Natural killer cell (primary cell): ENCODE results near the gene TNS3. TPM values are rescaled to one million over a fixed set of nuclear protein-coding genes. Genes with fewer than 3 reads are reported as not detected.

Source experiments
- ATAC-seq, 3 donors: fragments of 150-1000 bp in 2 of 3; fragments of 200-7000 bp in 1 of 3; cut with Tn5 transposase; 1 replicate in 1 of 3; 2 replicates in 2 of 3; pipeline ENCODE4 v1.10.0; 2021; ENCODE audit warnings: mild to moderate bottlenecking in 2 of 3, moderate library complexity in 2 of 3
- DNase-seq, 2 donors: peaks; one replicate each; pipeline versions ENCODE4 v3.0.0 to v3.0.0-alpha.2; 2013 to 2021; ENCODE audit warnings: mixed read lengths in 1 of 2
- H3K27ac ChIP-seq: one replicate; pipeline ENCODE4 v1.5.1; 2013; ENCODE audit warnings: mild to moderate bottlenecking, low read length
- H3K27me3 ChIP-seq: one replicate; pipeline ENCODE4 v1.6.1; 2013; ENCODE audit warnings: low read length; ENCODE audit not compliant: control insufficient read depth, insufficient read depth
- H3K36me3 ChIP-seq: one replicate; pipeline ENCODE4 v1.6.1; 2013; ENCODE audit warnings: low read length; ENCODE audit not compliant: control insufficient read depth, insufficient read depth
- H3K4me1 ChIP-seq: one replicate; pipeline ENCODE4 v1.6.1; 2013; ENCODE audit warnings: low read length; ENCODE audit not compliant: control insufficient read depth, insufficient read depth
- H3K4me3 ChIP-seq: one replicate; pipeline ENCODE4 v1.5.1; 2013; ENCODE audit warnings: low read length
- H3K9me3 ChIP-seq: one replicate; pipeline ENCODE4 v1.6.1; 2013; ENCODE audit warnings: low read length; ENCODE audit not compliant: control insufficient read depth, insufficient read depth
- H3K27ac Mint-ChIP-seq, 2 donors: one replicate each; pipeline ENCODE4 v1.8.0; 2022; ENCODE audit warnings: mild to moderate bottlenecking in 2 of 2, mixed read lengths in 2 of 2, moderate library complexity in 1 of 2
- H3K27me3 Mint-ChIP-seq, 2 donors: one replicate each; pipeline ENCODE4 v1.8.0; 2022; ENCODE audit warnings: low read depth in 2 of 2, mixed read lengths in 2 of 2
- H3K36me3 Mint-ChIP-seq: one replicate; pipeline ENCODE4 v1.8.0; 2022; ENCODE audit warnings: mixed read lengths
- H3K4me1 Mint-ChIP-seq, 2 donors: one replicate each; pipeline ENCODE4 v1.8.0; 2022; ENCODE audit warnings: mixed read lengths in 2 of 2
- H3K4me3 Mint-ChIP-seq: one replicate; pipeline ENCODE4 v1.8.0; 2022; ENCODE audit warnings: mild to moderate bottlenecking, moderate library complexity, mixed read lengths
- H3K9me3 Mint-ChIP-seq, 2 donors: one replicate each; pipeline ENCODE4 v1.8.0; 2022; ENCODE audit warnings: mixed read lengths in 2 of 2
- WGBS: methylation state at CpG from one replicate; pipeline ENCODE4 v1.1.7; 2013; ENCODE audit warnings: missing lambda C conversion rate; ENCODE audit not compliant: insufficient coverage; 5-methylcytosine and 5-hydroxymethylcytosine counted together
- intact Hi-C: fragments of 100-400 bp; cut with micrococcal nuclease; formaldehyde crosslinking; loops from one replicate; pipeline ENCODE4 v1.14.2; 2022
- total RNA-seq, 4 donors: library from RNA; stranded (reverse); fragments of 120-200 nt in 1 of 4; gene quantifications; one replicate each; pipeline versions ENCODE4 v1.2.3 to v1.2.4, GENCODE V29; 2013 to 2022
- TF ChIP-seq, protein P1 (sequence below): fragments of 200-600 bp; IDR thresholded peaks from one replicate; pipeline ENCODE4 v1.8.0; 2022; ENCODE audit warnings: antibody characterized with exemption

TNS3 gene
- total RNA-seq, 3 donors from 2014 or later (not counting 1 experiment from before 2014, with no cell fraction given), result 1.6 to 3.5 (median 2.9) TPM

DNA sequence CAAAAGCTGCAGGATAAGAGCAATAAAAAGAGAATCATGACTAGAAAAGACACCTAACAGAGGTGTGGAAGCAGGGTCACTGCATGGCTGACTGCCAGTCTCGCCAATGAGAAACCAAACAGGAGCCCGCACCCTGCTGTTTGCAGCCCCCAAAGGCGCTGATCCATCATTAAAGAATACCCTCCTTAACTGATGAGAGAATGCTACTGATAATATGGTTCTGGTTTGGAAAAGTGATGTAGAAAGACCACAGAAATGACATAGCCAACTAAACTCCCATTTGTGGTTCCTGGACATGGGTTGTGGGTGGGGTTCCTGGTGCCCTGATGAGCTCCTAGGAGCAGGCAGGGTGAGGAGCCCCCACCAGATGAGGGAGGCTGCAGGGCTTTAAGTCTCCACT, 207.4 kb downstream of the TNS3 start:
- Mint-ChIP-seq H3K4me3 (no peak overlapping the region), H3K36me3 (no peaks in the 10 kb centered on the region), H3K9me3 (no peaks in the 10 kb centered on the region), H3K27ac (no peak overlapping the region), H3K4me1 (no peaks in the 10 kb centered on the region), H3K27me3 (peaks cover 0 to 3% of the 10 kb centered on the region in 2 donors)
- intact Hi-C loops, result no loop called here
- TF ChIP-seq, protein P1, sequence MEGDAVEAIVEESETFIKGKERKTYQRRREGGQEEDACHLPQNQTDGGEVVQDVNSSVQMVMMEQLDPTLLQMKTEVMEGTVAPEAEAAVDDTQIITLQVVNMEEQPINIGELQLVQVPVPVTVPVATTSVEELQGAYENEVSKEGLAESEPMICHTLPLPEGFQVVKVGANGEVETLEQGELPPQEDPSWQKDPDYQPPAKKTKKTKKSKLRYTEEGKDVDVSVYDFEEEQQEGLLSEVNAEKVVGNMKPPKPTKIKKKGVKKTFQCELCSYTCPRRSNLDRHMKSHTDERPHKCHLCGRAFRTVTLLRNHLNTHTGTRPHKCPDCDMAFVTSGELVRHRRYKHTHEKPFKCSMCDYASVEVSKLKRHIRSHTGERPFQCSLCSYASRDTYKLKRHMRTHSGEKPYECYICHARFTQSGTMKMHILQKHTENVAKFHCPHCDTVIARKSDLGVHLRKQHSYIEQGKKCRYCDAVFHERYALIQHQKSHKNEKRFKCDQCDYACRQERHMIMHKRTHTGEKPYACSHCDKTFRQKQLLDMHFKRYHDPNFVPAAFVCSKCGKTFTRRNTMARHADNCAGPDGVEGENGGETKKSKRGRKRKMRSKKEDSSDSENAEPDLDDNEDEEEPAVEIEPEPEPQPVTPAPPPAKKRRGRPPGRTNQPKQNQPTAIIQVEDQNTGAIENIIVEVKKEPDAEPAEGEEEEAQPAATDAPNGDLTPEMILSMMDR, result no peak
- no peaks in the 10 kb centered on the region for H3K9me3 ChIP-seq
- DNase-seq (no peak), ATAC-seq (no peak)
- no peaks in the 10 kb centered on the region for H3K27me3 ChIP-seq
- no peak overlapping the region for H3K4me3 ChIP-seq
- H3K4me1 ChIP-seq, result no peaks in the 10 kb centered on the region
- no peak overlapping the region for H3K27ac ChIP-seq
- H3K36me3 ChIP-seq, result no peaks in the 10 kb centered on the region
- WGBS, result 84% methylated on average over 2 of the region's 3 CpGs

DNA sequence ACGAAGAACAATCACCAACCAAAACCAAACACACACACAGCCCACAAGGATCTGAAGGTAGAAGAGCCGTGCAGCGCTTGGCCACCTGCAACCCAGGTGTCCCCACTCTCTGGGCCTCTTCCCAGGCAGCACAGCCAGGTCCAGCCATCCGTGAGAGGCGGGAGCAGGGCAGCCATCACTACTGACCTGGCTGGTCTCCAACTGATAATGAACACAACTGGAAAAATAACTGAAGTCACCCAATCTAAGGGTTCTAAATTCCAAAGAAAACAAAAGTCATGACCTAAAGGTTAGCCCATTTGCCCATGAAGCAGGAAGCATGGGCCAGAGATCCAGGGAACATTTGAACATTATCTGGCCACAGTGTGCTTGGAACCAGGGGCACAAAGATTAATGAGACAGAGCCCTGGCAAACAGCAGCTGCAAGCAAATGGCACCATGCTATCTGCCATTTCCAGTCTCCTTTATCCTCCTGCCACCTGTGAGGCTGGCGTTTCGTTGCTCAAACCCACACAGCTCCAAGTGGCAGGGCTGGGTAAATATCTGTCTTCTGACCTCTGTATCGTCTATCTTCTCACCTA, 207.9 kb downstream of the TNS3 start:
- no peaks in the 10 kb centered on the region for H3K9me3 ChIP-seq
- H3K4me3 ChIP-seq, result no peak overlapping the region
- Mint-ChIP-seq H3K36me3 (no peaks in the 10 kb centered on the region), H3K27me3 (peaks cover 0 to 3% of the 10 kb centered on the region in 2 donors), H3K4me1 (no peaks in the 10 kb centered on the region), H3K9me3 (no peaks in the 10 kb centered on the region), H3K27ac (no peak overlapping the region), H3K4me3 (no peak overlapping the region)
- intact Hi-C loops, result no loop called here
- no peak overlapping the region for H3K27ac ChIP-seq
- ATAC-seq (no peak), DNase-seq (no peak)
- H3K4me1 ChIP-seq, result no peaks in the 10 kb centered on the region
- WGBS, result 84% methylated on average over 8 of the region's 8 CpGs
- no peaks in the 10 kb centered on the region for H3K36me3 ChIP-seq
- no peaks in the 10 kb centered on the region for H3K27me3 ChIP-seq
- TF ChIP-seq, protein P1, result no peak

DNA sequence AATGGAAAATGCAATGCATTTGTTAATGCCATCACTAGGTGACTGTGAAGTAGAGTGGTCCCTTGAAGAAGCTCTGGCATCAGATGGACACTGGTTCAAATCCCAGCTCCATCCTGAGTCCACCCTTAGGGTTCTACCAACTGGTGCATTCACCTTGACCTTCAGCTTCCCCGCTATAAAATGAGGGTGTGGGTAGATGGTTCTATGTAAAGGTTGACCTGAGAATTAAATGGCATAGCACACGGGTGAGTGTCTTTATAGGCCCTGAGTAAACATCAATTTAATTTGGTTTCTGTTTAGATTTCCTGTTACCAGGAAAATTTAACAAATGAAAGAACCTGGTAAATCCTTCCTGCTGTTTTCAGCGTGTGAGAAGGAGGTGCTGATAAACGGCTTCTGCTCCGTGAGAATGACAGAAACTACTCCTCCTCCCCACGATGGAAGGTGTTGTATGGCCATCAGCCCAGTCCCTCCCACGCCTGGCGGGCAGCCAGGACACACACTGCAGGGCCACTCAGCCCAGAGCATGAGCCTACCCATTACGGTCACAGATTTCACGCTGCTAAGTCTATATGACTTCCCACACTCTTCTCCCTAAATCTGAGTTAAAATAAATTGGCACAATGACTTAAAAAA, 210.1 kb downstream of the TNS3 start:
- H3K27me3 Mint-ChIP-seq, result peaks cover 0 to 3% of the 10 kb centered on the region in 2 donors
- ATAC-seq (no peak), DNase-seq (no peak)
- H3K27ac ChIP-seq, result no peak overlapping the region
- no peaks in the 10 kb centered on the region for H3K36me3 ChIP-seq
- no peaks in the 10 kb centered on the region for H3K36me3 Mint-ChIP-seq
- H3K9me3 Mint-ChIP-seq, result no peaks in the 10 kb centered on the region
- H3K9me3 ChIP-seq, result no peaks in the 10 kb centered on the region
- WGBS, result 86% methylated on average over 10 of the region's 10 CpGs
- no peaks in the 10 kb centered on the region for H3K4me1 Mint-ChIP-seq
- H3K27me3 ChIP-seq, result no peaks in the 10 kb centered on the region
- no peak overlapping the region for H3K4me3 Mint-ChIP-seq
- no peak overlapping the region for H3K4me3 ChIP-seq
- intact Hi-C loops, result no loop called here
- H3K4me1 ChIP-seq, result no peaks in the 10 kb centered on the region
- TF ChIP-seq, protein P1, result no peak
- no peak overlapping the region for H3K27ac Mint-ChIP-seq

DNA sequence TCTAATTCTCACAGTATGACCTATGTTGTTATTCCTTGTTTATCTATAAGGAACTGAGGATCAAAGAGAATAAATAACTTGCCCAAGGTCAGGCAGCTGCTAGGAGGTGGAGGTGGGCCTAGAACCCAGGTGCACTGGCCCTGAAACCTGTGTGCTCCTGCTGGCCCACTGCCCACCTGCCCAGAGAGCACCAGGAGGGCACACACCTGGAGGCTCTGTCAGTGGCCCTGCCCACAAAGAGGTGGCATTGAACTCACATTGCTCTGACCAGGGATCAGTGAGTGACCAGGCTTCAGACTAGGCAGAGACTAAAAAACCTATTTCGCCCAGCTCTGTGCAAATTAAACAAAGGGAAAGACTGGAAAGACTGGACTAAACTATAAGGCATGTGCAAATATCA, 210.6 kb downstream of the TNS3 start:
- Histone ChIP-seq H3K4me3 (no peak overlapping the region), H3K36me3 (no peaks in the 10 kb centered on the region), H3K27me3 (no peaks in the 10 kb centered on the region), H3K27ac (no peak overlapping the region), H3K9me3 (no peaks in the 10 kb centered on the region), H3K4me1 (no peaks in the 10 kb centered on the region)
- ATAC-seq (no peak), DNase-seq (no peak)
- H3K4me1 Mint-ChIP-seq, result no peaks in the 10 kb centered on the region
- intact Hi-C loops, result no loop called here
- no peaks in the 10 kb centered on the region for H3K9me3 Mint-ChIP-seq
- H3K4me3 Mint-ChIP-seq, result no peak overlapping the region
- TF ChIP-seq, protein P1, result no peak
- 73% methylated on average over 1 of the region's 1 CpG for WGBS
- H3K27ac Mint-ChIP-seq, result no peak overlapping the region
- no peaks in the 10 kb centered on the region for H3K36me3 Mint-ChIP-seq
- H3K27me3 Mint-ChIP-seq, result no peaks in the 10 kb centered on the region
